ENCODE results near the gene CXXC4.
A peak's percentile ranks its signal among the peaks of the same experiment; 100 is the strongest.

Gene CXXC4

DNA sequence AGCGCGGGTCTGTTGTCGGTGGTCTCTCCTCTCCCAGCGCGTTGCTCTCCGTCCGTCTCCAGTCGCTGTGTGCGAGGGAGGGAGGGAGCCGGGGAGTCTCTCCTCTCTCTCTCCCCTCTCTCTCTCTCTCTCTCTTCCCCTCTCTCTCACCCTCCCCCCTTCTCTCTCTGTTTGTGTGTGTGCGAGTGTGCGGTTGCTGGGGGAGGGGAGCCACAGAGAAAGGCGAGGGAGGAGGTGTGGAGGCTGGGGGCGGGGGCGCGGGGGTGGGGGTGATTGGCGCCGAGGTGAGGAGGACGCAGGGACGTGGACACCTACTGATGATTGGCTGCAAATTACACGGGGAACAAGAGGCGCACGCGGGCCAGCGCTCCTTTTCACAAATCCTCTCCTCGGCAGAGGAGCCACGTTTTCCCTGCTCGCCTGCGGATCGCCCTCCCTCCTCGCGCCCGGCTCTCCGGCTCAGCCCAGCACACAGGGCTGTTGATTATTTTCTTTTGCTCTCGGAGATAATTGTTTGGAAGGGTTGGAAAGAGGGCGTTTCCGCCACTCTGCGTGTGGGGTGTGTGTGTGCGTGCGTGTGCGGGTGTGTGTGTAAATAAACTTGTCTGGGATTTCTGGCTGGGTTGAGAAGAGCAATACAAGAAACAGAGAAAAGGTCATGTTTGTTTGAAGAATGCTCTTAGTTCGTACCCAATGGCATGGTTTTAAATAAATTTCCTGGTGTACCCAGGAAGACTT lies at the start of gene CXXC4:
Gene CXXC4 (minus strand): TSS at position 73 of the 738 bp plus-strand sequence. CDS start 3,092 bp downstream, outside the sequence.
- DNase-seq (ENCODE audit: low read depth in 2 of 2): peak in 1 of 2 donors; percentile 4

DNA sequence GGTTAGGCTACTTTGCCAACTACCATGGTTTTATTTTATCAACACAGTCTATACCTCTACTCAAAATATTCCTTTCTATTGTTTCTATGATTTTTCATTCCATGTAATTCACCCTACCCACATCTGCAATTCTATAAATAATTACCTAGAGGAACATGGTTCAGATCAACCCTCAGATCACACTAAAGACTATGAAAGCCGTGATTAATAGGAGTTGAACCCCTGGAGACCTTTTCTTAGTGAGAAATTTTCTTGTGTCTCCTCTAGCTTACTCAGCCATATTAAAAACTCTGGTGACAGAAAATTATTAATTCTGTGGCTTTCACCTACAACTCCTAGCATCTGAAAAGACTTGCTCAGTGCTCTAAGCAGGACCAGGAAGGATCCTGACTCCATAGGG lies 38.5 kb upstream of the CXXC4 start:
- no peak for DNase-seq (ENCODE audit: low read depth in 2 of 2)

DNA sequence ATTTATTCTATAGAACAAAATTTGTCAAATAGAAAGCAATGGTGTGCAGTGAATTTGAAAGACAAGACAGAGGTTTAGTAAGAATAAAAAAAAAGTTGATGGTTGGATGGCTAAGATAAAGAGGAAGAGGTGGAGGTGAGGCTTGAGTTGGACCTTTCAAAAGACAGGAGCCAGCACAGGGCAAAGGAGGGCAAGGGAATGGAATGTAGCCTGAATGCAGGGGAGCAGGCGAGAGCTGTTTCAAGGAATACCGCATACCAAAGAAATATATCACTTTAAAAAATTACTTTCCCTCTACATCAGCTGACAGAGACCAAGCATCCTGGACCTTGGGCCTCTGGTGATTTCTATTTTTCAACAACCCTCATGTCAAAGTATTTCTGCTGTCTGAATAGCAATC lies 38.0 kb upstream of the CXXC4 start:
- DNase-seq (ENCODE audit: low read depth in 2 of 2): no peak

DNA sequence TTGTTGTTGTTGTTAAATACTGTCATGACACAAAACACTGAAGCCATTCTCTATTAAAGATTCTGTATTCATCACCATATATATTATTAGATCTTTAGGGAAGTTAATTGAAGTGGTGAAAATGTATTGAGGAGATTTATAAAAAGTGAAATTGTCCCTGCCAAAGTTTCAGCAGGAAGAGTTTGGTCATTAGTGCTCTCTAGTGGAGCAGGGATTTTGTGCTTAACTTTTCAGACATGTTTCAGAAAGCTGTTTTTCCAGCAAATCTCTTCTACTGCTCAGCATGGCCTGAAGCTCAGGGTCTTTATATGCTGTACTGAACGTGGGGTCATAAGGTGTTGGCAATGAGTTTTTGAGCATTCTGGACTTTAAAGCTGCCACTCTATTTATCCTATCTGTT lies 36.7 kb upstream of the CXXC4 start:
- no peak for DNase-seq (ENCODE audit: low read depth in 2 of 2)

DNA sequence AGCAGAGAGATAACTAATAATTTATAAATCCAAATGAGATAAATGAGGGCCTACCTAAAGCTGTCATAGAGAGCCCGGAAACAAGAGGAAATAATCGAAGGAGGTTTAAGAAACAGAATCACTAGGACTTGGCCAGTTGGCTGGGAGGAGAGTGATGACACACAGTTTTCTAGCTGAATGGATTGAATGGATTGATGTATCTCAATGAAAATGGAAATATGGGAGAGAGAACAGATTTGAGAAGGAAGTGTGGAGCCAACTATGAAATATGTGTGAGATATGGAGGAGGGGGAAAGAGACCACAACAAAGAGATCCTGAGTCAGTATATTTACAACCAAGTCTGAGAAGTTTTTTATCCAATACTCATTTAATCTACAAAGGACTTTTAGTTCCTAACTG lies 35.7 kb upstream of the CXXC4 start:
- DNase-seq (ENCODE audit: low read depth in 2 of 2): no peak

DNA sequence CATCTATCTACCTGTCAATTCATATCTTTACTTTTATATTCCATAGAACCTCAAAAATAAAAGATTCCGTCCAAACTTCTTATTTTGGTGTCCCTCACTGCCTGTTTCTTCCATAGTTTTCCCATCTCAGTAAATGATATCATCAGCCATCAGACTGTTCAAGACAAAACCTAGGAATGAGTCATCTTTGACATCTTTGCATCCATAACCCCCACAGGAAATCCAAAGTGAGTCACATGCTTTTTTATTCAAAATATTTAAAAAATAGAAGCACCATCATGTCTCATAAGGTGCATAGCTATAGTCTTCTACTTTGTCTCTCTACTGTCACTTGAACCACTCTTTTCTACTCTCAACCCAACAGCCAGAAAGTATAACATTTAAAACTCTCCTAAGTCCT lies 29.9 kb upstream of the CXXC4 start:
- no peak for DNase-seq (ENCODE audit: low read depth in 2 of 2)

DNA sequence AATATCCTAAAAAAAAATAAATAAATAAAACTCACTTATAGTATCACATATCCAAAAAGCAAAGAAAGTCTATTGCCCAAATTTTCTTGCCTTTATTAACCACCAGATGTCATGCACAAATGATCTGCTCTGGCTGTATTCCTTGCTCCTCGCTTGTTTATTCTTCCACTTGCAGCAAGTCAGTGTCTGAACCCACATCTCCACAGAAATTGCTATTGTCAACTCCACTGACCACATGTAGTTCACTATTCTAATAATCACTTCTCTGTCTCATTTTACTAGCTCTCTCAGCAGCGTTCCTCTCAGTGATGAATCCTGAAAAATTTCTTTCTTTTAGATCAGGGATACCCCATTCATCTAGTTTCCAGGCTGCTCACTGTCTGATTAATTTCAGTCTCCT lies 29.3 kb upstream of the CXXC4 start:
- DNase-seq (ENCODE audit: low read depth in 2 of 2): no peak

DNA sequence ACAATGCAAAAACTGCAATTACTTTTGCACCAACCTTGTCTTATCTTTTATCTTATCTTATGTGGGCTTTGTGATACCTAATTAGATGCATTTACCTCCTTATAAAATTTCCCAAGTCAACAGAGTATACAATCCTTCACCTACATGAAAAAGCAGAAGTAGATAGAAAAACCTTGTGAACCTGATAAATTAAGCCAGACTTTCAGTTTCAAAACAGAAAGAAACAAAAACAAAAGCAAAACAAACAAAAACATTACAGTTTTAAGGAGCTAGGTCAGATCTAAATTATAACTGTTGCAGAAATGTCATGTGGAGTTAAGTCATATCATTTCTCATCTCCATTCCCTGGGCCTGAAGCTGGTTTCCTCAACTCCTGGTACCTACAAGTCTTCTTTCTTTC lies 24.9 kb upstream of the CXXC4 start:
- DNase-seq (ENCODE audit: low read depth in 2 of 2): no peak

DNA sequence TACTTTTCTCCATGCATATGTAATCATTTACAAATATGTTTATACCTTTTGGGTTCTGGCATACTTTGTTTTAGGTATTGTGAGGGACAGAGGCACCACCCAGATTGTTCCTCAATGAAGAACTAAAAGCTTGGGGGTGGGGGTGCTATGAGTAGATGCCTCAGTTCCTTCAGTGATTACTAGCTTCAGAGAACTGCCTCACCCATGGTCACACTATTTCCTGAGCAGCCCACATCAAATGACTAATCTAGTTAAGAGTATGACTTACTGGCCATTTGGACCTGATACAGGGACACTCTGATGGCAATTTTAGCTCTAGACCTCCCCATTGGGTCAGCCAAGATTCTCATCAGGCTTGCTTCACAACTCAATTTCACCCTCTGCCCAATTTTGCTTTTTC lies 22.2 kb upstream of the CXXC4 start:
- DNase-seq (ENCODE audit: low read depth in 2 of 2): no peak

DNA sequence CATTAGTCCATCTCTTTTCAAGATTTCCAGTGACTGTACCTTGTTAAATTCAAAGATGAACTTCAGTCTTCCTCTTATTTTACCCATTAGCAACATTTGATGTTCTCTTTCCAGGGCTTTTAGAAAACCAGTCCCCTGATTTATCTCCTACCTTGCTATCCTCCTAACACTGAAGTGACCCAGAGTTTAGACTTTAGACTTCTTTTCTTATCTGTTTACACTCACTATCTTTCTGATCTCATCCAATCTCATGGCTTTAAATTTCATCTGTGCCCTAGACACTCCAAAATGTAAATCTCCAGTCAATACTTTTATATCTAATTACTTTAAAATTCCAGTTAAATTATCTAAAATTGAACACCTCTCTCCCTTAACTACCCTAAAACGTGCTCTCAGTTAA lies 13.5 kb upstream of the CXXC4 start:
- DNase-seq (ENCODE audit: low read depth in 2 of 2): no peak

DNA sequence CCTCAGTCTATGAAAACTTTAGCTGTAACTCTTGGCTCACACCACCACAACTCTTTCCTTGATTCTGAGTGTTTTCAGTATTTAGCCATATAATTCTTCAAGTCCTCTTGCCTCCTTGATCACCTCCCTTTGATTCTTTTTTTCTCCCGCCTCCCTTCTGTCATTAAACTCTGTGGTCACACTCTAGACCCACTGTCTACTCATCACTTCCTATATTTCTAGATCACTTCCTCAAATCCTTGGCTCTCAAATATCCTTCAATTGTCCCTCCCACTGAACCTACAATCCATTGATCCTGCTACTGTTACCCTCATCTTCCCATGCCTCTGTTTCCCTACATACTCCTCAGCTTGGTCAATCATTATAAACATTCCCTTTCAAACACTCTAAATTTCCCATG lies 12.4 kb upstream of the CXXC4 start:
- DNase-seq (ENCODE audit: low read depth in 2 of 2): no peak

DNA sequence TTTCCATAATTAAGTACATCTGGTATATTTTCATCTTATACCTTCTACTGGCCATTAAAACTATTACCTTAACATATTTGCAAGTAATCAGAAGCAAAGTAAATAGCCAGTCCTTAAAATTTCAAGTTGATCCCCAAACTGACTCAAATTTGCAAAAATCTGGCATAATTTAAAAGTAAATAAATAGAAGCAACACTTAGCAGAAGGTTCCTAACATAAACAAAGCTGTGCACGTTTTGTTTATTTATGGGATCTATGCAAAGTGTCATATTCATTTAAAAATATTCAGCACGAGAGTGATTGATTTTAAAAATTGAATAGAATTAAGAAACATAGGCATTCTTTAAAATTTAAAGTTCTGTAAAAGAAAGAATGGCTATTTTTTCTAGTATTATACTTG lies 9.8 kb upstream of the CXXC4 start:
- DNase-seq (ENCODE audit: low read depth in 2 of 2): no peak

DNA sequence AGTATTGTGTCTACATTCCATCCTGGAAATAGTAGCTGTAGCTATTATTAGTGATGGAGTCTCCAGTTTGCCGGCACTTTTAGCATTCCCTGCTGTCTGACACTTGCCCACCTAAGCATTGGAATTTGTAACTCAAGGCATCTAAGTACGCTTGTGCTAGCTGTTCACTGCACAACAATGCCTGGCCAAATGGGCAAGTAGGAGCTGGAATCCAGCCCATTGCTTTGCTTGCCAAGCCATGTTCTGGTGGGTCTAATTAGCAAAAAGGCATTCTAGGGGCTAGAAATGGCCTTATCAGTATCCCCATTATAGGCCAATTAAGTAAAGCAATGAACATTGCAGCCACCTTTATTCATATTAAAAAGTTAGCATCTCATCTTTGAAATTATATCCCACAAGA lies 7.8 kb upstream of the CXXC4 start:
- DNase-seq (ENCODE audit: low read depth in 2 of 2): no peak

DNA sequence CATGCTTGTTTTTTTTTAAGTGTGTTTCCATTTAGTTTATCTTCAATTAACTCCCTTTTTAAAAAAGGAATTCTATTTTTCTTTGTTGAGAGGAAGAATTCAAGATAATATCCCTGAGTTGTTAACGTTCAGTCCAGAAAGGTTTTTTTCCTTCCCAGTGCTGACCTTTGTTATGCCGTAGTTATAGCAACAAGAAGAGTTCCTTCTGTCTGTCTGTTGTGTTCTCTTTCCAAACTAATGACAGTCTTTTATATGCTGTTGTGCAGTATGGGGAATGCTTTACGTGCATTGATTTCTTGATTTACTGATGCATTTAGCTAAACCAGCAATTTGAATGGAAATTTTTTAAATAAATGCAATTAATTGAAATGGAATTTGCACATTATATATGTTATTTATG lies 6.6 kb upstream of the CXXC4 start:
- DNase-seq (ENCODE audit: low read depth in 2 of 2): no peak

DNA sequence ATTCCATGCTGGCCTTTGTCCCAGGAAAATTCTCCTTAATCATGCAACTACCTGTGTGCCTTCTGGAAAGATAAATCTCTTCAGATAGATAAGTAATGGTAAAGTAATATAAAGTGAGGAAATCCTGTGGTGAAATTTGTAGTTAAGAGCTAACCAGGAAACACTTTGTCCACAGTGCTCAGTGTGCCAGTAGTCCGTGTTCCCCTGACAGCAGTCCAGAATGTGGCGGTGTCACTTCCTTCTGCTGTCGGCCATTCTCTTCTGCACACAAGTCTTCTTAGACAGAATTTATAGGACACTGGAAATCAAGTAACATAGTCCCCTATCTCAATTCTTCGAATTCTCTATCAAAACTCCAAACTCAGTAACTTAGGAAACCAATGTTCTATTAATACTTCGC lies 5.7 kb upstream of the CXXC4 start:
- DNase-seq (ENCODE audit: low read depth in 2 of 2): no peak

DNA sequence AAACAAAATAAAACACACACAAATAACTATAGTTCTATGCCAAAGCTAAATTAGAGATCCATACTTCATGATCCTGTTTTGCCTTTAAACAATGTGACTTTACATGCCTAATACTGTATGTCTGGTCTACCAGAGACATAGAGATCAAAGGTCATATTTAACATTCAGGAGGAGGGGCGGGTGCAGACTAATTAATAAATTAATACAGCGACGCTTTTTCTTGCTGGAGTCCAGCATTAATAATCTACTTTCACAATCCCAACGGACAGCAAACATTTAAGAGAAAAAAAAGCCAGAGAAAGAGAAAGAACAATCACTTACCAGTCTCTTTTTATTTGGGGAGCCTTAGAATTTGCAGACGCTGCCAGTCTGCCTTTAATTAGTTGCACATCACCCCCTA lies 509 bp downstream of the CXXC4 start:
- DNase-seq (ENCODE audit: low read depth in 2 of 2): no peak

DNA sequence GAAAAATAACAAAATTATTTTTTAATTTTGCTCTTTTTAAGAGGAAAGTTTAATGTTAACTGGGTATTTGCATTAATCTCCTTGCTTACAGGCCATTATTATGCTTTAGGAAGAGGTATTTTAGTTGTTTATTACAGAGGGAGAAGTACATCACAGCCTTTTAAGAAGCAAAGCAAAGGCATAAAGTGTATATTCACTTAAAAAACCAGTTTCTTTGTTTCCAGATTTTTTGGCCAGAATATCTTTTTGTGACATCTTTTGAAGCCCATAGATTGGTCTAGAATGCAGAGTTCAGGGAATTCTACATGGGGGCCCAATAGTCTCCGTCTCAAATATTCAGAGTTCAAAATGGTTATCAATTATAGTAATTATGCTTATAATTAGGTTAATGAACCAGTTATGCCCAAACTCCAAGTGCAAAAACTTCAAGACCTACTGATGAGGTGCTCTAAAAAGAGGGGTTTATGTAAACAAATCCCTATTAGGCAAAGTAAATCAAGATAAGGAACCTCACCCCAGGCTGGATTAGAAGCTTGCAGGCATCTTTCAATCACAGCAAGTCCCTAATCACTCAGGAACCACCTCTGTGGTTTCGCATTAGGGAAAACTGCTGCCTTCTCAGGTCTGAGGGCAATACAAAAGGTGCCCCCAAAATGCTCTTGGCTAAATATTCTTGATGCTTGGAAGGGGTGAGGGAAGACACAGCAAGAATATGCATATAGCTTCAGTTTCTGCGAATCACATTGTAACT lies 1.4 kb downstream of the CXXC4 start:
- DNase-seq (ENCODE audit: low read depth in 2 of 2): no peak

DNA sequence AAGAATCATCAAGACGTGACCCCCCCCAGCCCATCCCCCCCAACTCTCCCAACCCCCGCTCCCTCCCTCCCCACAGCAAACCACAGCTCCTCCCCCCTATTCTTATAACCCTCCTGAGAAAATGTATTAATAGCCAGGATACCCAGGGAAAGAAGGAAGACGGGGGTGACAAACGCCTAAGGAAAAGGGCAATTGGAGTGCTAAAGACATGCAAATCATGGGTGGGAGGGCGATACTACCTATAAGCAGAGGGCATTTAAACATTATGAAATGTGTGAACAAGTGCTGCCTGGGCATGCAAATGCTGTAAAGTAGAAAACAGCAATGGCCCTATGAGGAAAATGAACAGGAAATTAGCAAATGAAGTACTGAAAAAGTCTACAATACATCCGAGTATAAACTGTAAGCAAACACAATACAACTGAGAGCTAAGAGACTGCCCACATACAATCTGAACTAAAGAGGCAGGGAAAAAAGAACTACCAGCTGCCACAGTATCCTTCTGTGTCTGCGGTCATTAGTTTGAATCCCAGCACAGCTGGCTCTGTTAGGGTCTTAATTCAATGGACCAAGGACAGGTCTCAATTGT lies 2.4 kb downstream of the CXXC4 start:
- DNase-seq (ENCODE audit: low read depth in 2 of 2): no peak

DNA sequence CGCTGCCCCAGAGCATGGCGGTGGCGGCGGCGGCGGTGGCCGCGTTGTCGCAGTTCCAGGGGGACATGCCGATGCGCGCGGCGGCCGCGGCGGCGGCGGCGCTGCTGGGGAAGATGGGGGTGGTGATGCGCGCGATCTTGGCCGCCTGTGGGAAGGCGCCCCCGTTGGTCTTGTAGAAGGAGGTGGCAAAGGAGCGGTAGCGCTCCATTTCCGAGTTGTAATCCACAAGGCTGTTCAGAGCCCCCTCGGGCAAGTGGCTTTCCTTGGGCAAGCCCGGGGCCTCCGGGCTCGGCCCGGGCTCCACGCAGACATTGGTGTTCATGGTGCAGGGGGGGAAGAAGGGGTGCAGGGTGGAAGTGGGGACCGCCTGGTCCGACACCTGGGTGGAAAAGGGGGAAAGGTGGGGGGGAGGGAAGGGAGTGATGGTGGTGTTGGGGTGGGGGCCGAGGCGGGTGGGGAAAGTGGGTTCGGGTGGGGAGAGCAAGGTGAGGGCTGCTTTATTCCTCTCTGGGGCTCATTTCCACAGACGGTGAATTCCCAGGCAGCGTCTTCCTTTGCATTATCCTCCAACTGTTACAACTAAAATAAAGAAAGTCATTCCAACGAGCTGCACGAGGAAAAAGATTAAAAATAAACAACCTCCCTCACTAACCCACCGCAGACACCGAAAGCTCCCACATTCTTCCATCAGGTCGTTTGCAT lies 3.1 kb downstream of the CXXC4 start:
- DNase-seq (ENCODE audit: low read depth in 2 of 2): peak in 1 of 2 donors; percentile 17

DNA sequence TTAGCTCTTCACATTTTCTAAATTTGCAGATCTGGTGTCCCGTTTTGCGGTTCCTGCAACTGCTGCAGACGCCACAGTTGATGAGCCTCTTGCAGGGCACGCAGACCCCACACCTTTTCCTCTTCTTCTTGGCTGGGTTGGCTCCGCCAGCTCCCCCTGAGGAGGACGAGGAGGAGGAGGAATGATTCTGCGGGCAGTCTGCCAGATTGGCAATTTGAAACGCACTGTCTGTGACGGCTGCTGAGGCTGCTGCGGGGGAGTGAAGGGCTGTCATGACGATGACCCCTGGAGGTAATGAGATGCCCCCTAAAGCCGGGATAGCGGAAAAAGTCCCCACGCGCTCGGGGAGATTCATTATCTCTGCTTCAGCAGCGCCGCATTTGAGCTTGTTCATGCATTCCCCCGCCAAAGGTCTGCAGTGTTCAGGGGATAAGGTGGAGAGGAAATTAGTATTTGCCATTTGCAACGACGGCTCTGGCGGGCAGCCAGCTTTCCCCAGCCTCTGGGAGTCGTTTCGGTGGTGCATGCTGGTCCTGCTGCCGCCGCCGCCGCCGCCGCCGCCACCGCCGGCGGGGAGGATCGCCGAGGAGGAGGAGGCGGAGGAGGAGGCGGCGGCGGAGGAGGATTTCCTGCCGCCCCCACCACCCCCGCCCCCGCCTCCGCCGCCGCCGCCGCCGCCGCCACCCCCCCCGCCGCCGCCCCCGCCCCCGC lies 3.8 kb downstream of the CXXC4 start:
- peak in 1 of 2 donors; percentile 24 for DNase-seq (ENCODE audit: low read depth in 2 of 2)

DNA sequence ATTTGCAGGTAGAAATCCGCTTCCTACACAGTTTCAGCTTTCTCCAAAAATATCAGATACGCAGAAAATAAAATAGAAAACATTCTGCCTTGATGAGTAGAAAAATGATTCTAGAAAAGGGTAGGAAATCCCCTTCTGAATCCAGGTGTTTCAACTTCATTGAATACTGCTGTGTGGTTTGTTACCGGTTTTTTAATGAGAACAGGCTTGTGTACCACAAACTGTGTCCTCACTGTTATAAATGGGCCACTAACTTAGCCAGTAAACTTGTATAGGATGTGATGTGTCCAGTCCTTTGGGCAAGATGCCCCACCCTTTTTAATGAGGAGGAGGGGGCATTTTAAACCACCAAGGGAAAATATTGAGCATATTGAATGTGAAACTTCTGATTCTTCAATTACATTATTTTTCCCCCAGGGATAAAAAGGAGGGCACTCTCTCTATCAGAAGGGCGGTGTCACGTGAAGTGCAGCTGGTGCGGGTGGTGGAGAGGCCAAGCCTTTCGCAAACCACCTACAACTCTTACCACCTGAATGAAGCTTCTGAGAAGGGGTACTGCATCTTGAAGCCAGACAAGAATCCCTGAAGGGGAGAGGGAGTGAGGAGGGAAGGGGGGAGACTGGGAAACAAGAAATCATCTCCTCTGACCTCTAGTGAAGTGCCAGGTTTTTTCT lies 4.5 kb downstream of the CXXC4 start:
- DNase-seq (ENCODE audit: low read depth in 2 of 2): no peak
